CD1c-positive myeloid dendritic cell (primary cell): ENCODE results near the gene CTSO.
"Not testable (repeated sequence)": the region's sequence is repeated elsewhere in the genome, so short reads cannot be mapped to it uniquely, and the experiment has no call there.

ENCODE experiments used
- DNase-seq: peaks from one replicate; pipeline ENCODE4 v3.0.0-alpha.2; 2016; ENCODE audit errors: extremely low spot score

CTSO gene

GRCh38 chr4:155954939-155955338 is 1.3 kb upstream of the CTSO start:
- DNase-seq: no peak

GRCh38 chr4:155954118-155954685 is 536 bp upstream of the CTSO start:
- no peak for DNase-seq

- no peak for DNase-seq
These were observed 1.2 kb downstream of the CTSO start for GRCh38 chr4:155952501-155952901.

GRCh38 chr4:155950461-155950860 is 3.2 kb downstream of the CTSO start:
- no peak for DNase-seq

- no peak for DNase-seq
These were observed 5.1 kb downstream of the CTSO start for GRCh38 chr4:155948541-155948940.

DNA sequence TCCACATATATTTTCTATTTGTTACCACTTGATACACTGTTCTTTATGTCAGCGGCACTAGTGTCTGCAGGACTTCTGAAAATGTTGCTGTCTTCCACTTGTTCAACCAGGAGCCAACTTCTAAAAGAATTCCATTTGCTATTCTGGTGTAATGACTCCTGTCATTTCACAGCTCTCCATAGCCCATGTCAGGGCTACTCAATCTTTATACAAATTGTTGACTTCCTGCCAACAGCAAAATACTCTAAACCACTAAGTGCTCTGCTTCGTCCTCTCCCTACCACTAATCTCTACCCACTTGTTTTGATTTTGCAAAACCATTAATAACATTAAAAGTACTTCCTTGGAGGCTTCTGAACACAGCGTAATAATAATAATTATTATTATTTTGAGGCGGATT is 7.2 kb downstream of the CTSO start:
- no peak for DNase-seq

DNA sequence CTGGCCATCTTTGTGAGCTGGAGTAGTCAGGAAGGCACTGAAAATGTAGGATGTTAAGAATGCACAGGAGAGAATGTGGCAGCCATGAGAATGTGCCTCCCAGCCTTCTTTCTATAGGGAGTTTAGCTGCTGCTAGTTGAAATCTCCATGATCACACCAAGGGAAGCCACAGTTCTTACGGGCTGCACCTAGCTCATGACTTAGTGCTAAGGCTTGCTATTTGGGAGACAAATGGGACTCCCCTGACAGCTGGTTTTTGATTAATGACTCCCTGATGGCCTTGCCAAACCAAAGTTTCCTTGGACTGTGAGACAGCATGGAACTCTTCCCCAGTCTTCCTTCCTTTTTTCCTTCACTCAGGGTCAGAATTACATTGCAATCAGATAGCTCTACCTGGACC is 9.2 kb downstream of the CTSO start:
- DNase-seq: no peak

DNA sequence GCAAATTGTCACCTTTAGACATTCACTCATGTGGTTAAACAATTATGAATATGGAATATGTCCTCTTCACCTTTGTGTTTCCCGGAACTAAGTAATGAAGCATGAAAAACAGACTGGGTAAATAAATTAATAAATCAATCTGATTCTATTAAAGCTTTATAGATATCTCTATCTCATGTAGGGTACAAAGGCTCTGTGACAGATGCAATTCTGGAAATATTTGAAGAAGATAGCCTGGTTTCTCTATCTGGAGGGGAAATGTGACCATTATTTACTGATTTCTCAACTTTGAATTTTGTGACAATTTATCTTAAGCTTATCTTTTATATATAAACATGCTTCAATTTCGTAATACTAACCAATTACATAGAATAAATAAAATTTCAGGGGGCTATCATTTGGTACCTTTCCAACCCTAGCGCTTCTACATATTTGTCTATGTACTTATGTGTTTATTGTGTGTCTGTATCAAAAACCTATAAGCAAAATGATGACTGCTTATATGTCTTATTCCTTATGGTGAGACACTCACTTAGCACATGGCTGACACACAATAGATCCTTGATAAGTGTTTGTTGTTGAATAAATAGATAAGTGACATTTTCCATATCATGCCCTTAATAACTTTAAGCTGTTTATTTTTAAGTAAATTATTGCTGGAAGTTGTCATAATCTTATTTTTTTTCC is 9.9 kb downstream of the CTSO start:
- DNase-seq: no peak

- no peak for DNase-seq
These were observed 11.8 kb downstream of the CTSO start for GRCh38 chr4:155941820-155942219.

DNA sequence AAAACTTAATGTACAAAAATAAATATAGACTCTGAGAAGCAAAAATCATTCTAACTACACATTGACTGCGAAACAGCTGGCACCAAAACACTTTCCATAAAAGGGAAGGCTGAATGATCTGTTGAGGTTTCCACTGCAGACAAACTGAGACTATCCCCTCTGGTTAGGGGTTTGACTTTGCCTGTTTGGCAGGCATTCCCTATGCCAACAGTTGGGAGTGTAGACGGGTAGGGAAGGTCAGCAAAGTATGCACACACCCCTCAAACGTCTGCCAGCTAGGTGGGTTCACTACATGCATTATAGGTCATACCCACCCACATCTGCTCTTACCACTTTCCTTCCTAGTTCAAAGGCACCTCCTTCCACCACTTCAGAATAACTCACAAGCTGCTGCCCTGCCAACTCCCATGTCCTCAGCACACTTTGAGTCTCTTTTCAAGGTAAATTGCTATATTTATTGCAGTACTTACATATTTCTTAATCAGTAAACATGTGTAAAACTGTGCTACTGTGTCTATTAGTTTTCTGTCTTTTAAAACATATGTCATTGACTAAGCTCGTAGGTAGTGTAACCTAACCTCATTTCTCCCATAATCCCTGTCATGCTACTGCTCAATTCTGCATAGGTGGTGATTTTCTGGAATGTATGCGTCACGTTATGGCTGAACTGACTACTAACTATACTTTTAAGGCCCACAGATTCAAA is 12.4 kb downstream of the CTSO start:
- DNase-seq: no peak

GRCh38 chr4:155935389-155935986 is 18.2 kb downstream of the CTSO start:
- no peak for DNase-seq

GRCh38 chr4:155934634-155935033 is 19.0 kb downstream of the CTSO start:
- not testable (repeated sequence) for DNase-seq

DNA sequence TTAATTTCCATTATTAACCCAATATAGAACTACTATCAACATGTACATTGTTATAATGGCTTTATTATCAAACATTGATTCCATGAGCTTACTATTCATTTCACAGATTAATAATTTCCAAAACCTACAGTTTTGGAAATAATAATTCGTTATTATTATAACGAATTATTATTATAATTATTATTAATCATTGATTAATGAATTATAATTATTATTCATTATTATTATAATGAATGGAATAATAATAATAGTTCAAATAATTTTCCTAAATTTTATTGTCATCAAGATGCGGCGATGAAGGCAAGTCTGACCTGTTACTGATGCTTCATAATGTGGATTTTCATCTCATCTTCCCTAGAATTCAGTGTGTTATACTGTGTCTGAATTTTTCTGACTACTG is 22.0 kb downstream of the CTSO start:
- no peak for DNase-seq

GRCh38 chr4:155930330-155930729 is 23.3 kb downstream of the CTSO start:
- no peak for DNase-seq

GRCh38 chr4:155929833-155930232 is 23.8 kb downstream of the CTSO start:
- DNase-seq: peak; percentile 58

GRCh38 chr4:155924637-155925036 is 29.0 kb downstream of the CTSO start:
- DNase-seq: no peak

DNA sequence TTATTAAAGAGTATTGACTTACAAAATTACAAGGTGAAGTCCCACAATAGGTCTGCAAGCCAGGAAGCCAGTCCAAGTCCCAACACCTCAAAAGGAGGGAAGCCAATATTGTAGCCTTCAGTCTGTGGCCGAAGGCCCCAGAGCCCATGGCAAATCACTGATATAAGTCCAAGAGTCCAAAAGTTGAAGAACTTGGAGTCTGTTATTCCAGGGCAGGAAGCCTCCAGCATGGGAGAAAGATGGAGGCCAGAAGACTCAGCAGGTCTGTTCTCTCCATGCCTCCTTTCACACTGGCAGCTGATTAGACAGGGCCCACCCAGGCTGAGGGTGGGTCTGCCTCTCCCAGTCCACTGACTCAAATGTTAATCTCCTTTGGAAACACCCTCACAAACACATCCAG is 32.1 kb downstream of the CTSO start:
- no peak for DNase-seq

GRCh38 chr4:155914782-155915181 is 38.9 kb downstream of the CTSO start:
- DNase-seq: no peak

GRCh38 chr4:155911905-155912304 is 41.8 kb downstream of the CTSO start:
- no peak for DNase-seq

- DNase-seq: no peak
These were observed 43.9 kb downstream of the CTSO start for GRCh38 chr4:155909615-155910226.

GRCh38 chr4:155908187-155909139 is 45.2 kb downstream of the CTSO start:
- no peak for DNase-seq
